Measurements from ENCODE around the gene PAN2.
"Not testable (repeated sequence)": the region's sequence is repeated elsewhere in the genome, so short reads cannot be mapped to it uniquely, and the experiment has no call there.

PAN2 gene

DNA sequence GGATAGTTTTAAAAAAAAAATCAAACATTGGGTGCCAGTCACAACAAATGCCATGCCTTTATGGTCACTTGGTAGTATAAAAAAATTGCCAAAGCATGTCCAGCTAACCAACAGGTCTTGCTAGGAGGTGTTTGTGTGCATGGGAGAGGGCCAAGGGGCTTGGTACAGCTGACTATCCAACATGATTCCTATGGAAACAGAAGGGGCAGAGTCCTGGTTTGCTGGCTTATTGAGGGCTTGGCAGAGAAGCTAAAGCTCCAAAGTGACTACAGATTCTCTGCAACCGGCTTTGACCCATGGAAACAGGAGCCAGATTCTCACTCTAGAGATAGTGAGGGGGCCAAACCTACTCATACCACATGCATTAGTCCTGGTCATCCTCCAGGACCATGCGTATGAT lies 61.3 kb downstream of the PAN2 start:
- DNase-seq (ENCODE audit: low read depth, low spot score) = not testable (repeated sequence)

GRCh38 chr12:56271031-56271430 lies 62.8 kb downstream of the PAN2 start:
- no peak for DNase-seq (ENCODE audit: low read depth, low spot score)

GRCh38 chr12:56267443-56268071 lies 66.2 kb downstream of the PAN2 start:
- DNase-seq (ENCODE audit: low read depth, low spot score) = no peak

DNA sequence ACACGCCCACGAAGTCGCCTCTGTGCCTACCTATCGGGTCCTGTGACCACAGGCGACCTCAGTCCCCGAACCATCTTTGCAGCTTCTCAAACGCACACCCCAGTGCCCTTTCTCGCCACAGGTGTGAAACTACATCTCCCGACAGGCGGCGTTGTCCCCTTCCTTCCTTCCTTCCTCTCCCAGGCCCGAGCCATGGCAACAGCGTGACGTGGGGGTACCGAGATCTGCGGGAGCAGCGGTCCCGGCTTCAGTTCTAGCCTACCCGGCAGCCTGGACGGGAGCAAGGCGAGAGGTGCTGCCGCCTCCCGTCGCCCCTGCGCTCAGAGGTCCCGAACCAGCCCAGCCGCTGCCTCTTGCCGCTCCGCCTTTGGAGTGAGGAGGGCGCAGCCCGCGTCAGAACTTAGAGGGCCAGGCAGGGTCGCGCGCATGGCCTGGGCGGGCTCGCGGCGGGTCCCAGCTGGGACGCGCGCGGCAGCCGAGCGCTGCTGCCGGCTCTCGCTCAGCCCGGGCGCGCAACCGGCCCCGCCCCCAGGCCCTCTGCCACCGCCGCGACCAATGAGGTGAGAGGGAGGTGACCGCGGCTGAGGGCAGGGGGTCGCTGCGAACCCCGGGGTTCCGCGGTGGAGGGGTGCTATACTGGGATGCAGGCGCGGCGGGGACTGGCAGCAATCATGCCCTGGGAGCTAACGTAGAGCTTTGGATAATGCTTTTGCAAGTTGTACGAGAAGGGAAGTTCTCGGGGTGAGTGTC lies 66.9 kb downstream of the PAN2 start, which contains the start of gene COQ10A:
Gene COQ10A (plus strand): TSS at position 250 of the 750 bp plus-strand sequence. CDS start 177 bp downstream, at position 427.
- DNase-seq (ENCODE audit: low read depth, low spot score) = peak; percentile 71

Data from activated naive CD8-positive, alpha-beta T cell treated with anti-CD3 and anti-CD28 coated beads, Interleukin-2, amount 50 U/mL, for 16 hours (primary cell).